ENCODE data around the gene SERGEF. TPM values are rescaled to one million over a fixed set of nuclear protein-coding genes. Genes with fewer than 3 reads are reported as not detected.

Gene SERGEF
- total and polyA plus RNA-seq, 4 donors: 20.2 to 85.0 (median 26.9) TPM

DNA sequence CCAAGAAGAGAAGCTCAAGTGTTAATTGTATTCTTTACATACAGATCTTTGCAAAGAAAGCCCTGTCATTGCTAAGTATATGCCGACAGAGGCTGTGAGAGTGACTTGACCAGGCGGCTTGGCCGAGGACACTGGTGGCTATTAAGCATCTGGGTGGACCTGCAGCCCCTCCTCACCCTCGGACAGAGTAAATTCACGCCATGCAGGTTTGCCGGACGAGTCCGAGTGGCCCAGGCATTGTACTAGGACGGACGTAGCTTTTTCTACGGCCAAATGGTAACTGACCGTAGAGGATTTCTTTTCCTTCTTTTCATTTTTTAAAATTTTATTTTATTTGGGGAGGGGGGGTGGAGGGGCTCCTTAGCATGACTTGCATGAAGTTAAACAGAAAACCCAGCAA is 231.2 kb downstream of the SERGEF start:
- no peaks in the 10 kb centered on the region for H3K27me3 ChIP-seq (ENCODE audit: control insufficient read depth in 3 of 3, insufficient read depth in 3 of 3, low read length in 2 of 3)
- no peak overlapping the region for H3K27ac ChIP-seq (ENCODE audit: low read depth in 1 of 2, low read length in 1 of 2)
- ATAC-seq (ENCODE audit: insufficient read depth, low FRiP score) (no peak), DNase-seq (no peak)
- H3K9me3 ChIP-seq (ENCODE audit: control insufficient read depth in 4 of 4, insufficient read depth in 3 of 4, low read length in 3 of 4): peaks cover 0 to 2% (median 0%) of the 10 kb centered on the region in 4 donors
- H3K4me1 ChIP-seq (ENCODE audit: control insufficient read depth in 5 of 5, insufficient read depth in 5 of 5, low read length in 5 of 5): no peaks in the 10 kb centered on the region
- no peaks in the 10 kb centered on the region for H3K36me3 ChIP-seq (ENCODE audit: control insufficient read depth in 4 of 4, insufficient read depth in 4 of 4, low read length in 4 of 4)
- TF ChIP-seq, protein P1, sequence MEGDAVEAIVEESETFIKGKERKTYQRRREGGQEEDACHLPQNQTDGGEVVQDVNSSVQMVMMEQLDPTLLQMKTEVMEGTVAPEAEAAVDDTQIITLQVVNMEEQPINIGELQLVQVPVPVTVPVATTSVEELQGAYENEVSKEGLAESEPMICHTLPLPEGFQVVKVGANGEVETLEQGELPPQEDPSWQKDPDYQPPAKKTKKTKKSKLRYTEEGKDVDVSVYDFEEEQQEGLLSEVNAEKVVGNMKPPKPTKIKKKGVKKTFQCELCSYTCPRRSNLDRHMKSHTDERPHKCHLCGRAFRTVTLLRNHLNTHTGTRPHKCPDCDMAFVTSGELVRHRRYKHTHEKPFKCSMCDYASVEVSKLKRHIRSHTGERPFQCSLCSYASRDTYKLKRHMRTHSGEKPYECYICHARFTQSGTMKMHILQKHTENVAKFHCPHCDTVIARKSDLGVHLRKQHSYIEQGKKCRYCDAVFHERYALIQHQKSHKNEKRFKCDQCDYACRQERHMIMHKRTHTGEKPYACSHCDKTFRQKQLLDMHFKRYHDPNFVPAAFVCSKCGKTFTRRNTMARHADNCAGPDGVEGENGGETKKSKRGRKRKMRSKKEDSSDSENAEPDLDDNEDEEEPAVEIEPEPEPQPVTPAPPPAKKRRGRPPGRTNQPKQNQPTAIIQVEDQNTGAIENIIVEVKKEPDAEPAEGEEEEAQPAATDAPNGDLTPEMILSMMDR (IDR thresholded peaks at IDR 0.05; ENCODE audit: control extremely low read depth, extremely low read depth): no peak
- WGBS, 2 donors: 87 to 92% methylated on average over 12 of the region's 12 CpGs
- H3K9ac ChIP-seq (ENCODE audit: insufficient read depth in 1 of 2, low read length in 2 of 2): no peak overlapping the region
- no peak overlapping the region for H3K4me3 ChIP-seq

DNA sequence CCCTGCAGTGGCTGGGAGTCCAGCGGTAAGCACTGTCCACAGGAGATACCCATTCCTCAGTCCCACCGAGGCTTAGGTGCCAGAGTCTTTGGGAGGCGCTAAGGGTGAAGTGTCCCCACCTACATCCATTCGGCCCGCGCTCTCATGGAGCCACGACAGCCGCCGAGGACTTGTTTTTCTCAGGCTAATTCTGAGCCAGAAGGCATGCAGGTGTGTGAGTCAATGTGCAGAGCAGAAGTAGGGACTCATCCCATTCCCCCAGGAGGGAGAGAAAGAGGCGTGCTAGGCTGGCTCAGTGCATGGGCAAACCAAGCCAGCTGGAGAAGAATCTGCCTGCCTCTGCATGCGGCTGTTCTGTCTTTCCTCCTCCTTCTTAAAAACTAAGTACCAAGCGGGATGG is 231.6 kb downstream of the SERGEF start:
- ATAC-seq (ENCODE audit: insufficient read depth, low FRiP score) (no peak), DNase-seq (no peak)
- H3K27ac ChIP-seq (ENCODE audit: low read depth in 1 of 2, low read length in 1 of 2): no peak overlapping the region
- H3K4me1 ChIP-seq (ENCODE audit: control insufficient read depth in 5 of 5, insufficient read depth in 5 of 5, low read length in 5 of 5): no peaks in the 10 kb centered on the region
- no peak overlapping the region for H3K4me3 ChIP-seq
- peaks cover 0 to 2% (median 0%) of the 10 kb centered on the region in 4 donors for H3K9me3 ChIP-seq (ENCODE audit: control insufficient read depth in 4 of 4, insufficient read depth in 3 of 4, low read length in 3 of 4)
- no peak overlapping the region for H3K9ac ChIP-seq (ENCODE audit: insufficient read depth in 1 of 2, low read length in 2 of 2)
- no peaks in the 10 kb centered on the region for H3K36me3 ChIP-seq (ENCODE audit: control insufficient read depth in 4 of 4, insufficient read depth in 4 of 4, low read length in 4 of 4)
- 85 to 90% methylated on average over 12 of the region's 12 CpGs for WGBS, 2 donors
- TF ChIP-seq, protein P1 (IDR thresholded peaks at IDR 0.05; ENCODE audit: control extremely low read depth, extremely low read depth): no peak
- no peaks in the 10 kb centered on the region for H3K27me3 ChIP-seq (ENCODE audit: control insufficient read depth in 3 of 3, insufficient read depth in 3 of 3, low read length in 2 of 3)

DNA sequence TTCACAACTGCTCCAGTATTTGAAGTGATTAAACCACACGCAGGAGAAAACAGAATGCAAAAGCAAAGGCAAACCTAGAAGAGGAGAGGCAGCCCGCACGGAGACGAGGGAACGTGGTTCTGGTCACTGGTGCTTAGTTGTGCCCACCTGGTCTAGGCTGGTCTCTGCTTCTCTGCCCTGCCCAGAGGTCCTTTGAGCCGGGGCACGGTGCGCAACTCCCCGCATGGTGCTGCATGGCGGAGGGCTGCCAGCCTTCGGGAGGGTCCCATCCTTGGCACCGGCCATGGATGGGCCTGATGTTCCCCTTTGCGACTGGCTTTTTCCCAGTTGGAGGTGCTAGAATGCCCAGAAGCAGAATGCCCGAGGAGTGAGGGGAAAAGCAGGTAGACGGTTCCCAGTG is 232.2 kb downstream of the SERGEF start:
- WGBS, 2 donors: 95 to 96% methylated on average over 15 of the region's 15 CpGs
- no peaks in the 10 kb centered on the region for H3K36me3 ChIP-seq (ENCODE audit: control insufficient read depth in 4 of 4, insufficient read depth in 4 of 4, low read length in 4 of 4)
- H3K9me3 ChIP-seq (ENCODE audit: control insufficient read depth in 4 of 4, insufficient read depth in 3 of 4, low read length in 3 of 4): peaks cover 0 to 2% (median 0%) of the 10 kb centered on the region in 4 donors
- ATAC-seq (ENCODE audit: insufficient read depth, low FRiP score): no peak
- TF ChIP-seq, protein P1 (IDR thresholded peaks at IDR 0.05; ENCODE audit: control extremely low read depth, extremely low read depth): no peak
- no peak overlapping the region for H3K27ac ChIP-seq (ENCODE audit: low read depth in 1 of 2, low read length in 1 of 2)
- no peak overlapping the region for H3K4me3 ChIP-seq
- no peaks in the 10 kb centered on the region for H3K27me3 ChIP-seq (ENCODE audit: control insufficient read depth in 3 of 3, insufficient read depth in 3 of 3, low read length in 2 of 3)
- no peaks in the 10 kb centered on the region for H3K4me1 ChIP-seq (ENCODE audit: control insufficient read depth in 5 of 5, insufficient read depth in 5 of 5, low read length in 5 of 5)
- no peak overlapping the region for H3K9ac ChIP-seq (ENCODE audit: insufficient read depth in 1 of 2, low read length in 2 of 2)
- DNase-seq: no peak

Measured in lung (tissue), 12 donors.